ENCODE data around the gene TTC28. TPM values are rescaled to one million over a fixed set of nuclear protein-coding genes. Genes with fewer than 3 reads are reported as not detected.

Gene TTC28
- total RNA-seq, 1 donor from 2014 or later, result 48.5 TPM

DNA sequence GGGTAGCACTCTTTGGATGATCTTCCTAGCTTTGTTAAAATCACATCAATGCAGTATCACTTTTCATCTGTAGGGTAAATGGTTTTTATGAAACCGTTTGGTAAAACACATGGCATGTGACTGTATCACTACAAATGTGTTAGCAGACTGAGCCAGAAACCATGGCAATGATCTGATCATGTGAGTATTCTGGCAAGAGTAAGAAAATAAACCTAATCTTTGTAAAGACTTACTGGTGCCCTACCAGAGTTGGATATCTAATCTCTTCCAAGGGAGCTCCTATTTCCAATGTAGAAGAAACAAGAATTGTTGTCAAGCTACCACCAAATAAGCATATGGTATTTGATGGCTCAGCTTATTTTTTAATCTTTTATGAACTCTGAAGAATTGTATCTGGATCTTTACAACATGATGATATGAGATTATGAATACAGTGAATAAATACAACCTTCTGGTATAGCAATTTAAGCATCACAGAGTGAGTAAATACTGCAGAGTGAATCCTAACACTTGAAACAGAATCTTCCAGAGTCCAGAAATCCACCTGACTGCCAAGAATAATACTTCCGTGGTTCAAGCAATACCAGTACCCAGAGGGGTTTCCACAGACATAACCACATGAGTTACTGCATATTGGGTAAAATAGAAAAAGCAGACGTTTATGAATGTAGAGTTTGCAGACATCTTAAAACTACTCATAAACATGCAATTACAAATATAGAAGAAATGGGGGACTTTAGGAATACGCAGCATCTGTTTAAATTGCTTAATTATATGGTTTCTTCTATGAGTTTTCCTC lies 238.8 kb downstream of the TTC28 start:
- peak; percentile 50 for DNase-seq

DNA sequence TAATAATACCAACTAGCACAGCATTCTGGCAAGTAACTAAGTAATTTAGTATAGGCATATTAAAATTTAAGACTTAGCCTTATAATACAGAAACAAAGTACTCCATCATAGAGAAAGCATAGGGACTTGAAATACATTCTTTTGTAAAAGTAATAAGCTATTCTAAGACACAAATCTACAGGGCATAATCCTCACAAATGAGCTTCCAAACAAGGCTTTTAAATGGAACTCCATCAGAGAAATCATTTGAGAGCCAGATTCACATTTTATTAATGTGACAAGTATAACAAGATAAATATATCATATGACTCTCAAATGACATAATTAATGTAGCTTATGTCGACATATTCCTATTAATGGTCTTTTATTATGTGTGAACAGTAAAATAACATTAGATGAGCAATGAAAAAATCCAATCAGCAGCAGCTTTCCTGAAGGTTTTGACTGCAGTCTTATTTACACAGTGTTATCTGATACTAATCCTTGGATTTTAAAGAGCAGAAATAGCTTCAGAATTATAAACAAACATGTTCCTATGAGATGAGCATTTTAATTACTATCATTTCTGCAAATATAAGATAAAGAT lies 241.4 kb downstream of the TTC28 start:
- no peak for DNase-seq

DNA sequence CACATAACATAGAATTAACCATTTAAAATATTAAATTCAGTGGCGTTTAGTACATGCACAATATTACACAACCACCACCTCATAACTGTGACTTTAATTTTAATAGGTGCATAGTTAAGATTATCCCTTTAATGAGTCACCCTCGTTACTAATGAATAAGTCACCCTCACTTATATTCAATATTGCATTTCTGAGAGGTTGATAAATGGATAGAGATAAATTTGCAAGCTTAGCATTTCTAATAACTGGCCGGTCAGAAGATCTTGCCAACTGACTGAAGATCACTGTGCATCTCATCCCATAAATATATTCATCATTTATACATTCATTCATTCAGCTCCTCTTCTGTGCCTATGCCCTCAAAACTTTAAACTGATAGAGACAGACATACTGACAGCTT lies 243.7 kb downstream of the TTC28 start:
- DNase-seq, result no peak

DNA sequence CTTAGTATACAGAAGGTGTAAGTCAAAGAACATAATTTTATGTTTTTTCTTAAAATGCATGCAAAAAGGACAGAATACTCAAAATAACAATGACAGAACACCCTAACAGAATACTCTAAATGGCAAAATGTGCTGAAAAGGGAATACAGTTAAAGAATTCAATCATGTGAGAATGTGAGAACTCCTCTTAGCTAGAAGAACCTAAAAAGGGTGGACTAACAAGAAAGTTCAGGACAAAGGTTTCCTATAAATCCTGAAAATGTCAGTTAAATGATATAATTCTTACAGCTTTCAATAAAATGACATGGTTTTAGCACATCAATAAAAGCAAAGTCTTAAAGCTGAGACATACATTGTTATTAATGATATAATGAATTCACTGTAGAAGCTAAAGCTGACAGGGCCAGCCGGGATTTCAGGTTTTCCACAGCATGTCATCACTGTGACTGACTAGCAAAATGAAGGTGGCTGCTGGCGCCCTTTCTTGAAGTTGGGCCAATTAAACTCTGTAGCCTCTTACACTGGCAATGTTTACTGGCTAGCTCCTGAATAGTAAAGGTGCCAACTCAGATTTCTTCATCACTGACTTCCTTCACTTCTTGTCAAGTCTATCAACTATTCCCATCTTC lies 244.4 kb downstream of the TTC28 start:
- no peak for DNase-seq

DNA sequence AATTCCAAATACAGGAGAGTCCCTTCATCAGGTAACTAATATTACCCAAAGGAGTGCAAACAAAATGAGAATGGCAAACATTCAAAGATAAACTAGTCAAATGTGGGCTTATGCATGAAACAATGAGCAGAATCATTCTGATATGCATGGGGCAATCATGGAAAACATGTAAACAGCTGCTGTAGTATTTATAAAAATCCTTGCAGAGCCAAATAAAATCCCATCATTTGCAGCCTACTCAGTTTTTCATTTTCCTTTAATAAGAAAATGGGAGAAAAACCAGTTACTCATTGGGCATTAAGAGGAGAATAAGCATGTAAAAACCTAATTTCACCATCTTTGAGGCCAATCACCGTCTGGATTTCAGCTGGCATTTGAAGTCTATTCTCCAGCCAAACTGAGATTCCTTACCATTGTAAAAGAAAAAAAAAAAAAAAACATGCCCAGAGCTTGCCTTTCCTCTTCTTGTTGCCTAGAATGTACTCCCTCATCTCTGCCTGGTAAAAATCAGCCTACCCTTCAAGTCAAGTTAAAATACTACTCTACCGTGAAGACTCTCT lies 249.1 kb downstream of the TTC28 start:
- peak; percentile 20 for DNase-seq

DNA sequence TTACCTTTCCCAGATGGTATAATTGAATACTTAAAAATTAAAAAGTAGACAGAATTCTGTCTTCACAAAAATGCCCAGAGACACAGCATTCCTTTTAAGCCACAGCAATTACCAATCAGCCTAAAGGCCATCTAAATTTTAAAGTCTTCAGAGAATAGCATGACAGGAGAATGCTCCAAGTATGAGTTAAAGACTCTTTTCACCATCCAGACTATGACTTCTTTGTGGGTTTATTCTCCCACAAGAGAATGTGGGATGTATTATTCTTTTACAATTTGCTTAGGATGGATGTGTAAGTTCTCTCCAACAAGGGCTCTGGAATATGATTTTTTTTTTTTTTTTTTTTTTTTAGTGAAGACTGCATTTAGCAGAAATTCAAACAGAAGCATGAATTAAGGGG lies 249.9 kb downstream of the TTC28 start:
- no peak for DNase-seq

DNA sequence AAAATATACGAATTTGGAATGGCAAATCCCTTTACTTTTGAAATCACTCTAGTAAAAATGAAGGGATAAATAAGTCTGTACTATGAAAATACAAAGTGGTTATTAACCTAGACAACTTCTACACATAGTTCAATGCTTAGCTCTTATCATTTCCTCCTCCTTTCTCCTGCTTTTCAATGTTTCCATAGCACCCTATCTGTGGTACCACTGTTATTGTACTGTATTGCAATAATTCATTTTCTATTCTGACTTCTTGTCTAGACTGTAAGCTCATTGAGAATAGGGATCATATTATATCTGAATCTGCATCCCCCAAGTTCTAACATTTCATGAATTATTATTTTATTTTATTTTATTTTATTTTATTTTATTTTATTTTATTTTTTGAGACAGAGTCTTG lies 251.4 kb downstream of the TTC28 start:
- DNase-seq, result no peak

DNA sequence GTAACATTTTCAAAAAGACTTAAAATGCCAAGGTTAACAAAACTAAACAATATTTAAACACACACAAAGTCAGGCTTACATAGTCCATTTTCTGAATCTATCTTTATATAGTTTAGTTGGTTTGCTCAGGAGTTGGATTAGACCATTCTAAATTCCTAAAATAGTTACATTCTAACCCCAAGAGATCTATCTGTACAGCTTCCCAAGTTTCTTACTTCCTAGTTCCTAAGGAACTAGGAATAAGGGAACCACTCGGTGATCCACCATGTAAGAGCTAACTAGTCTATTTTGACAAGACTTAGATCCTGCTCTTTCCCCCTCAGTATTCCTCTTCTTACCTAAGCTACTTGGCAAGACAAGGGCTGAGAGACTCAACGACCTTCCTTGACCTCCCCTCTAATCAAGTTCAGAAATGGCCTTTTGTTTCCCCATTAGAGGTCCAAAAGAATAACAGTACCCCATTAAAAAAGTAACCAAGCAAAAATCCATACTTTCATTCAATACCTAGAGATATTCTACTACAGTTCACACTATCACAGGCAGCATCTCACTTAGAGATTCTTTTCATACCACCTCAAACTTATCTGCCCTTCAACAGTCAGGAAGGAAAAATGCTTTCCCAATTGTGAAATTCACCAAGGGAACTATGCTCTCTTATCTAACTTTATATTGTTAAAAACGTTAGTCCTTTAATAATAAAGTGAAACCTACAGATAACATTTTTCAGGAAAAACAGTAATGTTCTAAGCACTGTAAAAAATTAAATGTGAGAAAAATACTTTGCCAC lies 253.1 kb downstream of the TTC28 start:
- DNase-seq, result no peak

DNA sequence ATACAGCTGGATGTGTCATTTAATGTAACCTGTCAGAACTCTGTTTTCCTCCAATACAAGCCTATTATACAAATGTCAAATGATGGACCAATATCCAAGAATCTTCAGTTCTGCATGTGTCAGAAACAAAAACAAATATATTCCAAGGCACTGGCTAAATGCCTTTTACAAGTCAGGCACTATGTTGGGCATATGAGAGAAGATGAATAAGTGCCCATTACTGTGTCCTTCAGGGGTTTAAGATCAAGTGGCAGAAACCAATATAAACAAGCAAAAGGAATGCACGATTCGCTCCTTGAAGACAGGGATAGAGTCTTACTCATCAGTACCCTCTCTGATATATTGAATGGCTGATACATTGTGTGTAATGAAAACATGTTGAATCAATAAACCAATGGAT lies 254.4 kb downstream of the TTC28 start:
- DNase-seq, result no peak

DNA sequence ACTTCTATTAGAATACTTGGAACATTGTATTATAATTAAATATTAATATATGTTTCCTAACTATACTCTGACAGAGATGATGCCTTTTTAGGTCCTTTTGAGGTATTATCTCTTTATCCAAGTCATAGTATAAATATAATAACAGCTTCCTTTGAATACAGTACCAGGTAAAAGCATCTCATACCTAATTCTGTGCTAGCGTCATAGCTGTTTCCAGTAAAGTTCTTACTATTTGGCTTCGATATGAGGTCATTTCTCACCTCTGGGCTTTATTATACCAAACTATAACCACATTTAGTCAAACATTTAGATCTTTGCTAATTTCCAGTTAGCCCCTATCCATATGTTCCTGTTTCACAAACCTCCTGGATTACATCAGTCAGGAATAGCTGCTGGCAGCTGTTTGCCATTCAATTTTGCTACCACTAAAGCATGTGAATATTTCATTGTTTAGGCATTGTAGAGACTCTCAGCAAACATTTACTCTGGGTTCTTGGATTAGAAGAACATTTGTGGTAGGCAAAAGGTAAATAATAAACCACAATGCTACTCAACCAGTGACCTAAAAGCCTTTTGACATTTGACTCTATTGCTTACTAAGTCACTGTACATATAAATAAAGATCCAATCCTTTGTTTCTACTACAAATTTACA lies 255.1 kb downstream of the TTC28 start:
- peak; percentile 44 for DNase-seq

DNA sequence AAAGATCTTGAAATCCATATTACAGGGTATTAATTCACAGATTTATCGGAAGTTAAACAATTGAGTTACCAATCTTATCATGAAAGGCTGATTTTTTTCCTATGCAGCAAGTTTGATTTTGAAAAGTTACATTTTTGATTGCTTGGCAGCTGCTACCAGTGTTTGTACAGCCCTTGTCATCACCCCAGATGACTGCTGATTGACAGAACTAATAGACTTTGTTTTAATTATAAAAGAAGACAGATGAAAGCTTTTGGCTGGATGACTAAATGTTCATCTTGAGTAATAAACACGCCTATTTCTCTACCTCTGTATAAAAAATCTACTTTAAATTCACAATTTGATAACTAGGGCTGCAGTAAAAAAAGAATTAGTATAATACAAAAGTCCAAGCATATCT lies 259.7 kb downstream of the TTC28 start:
- no peak for DNase-seq

DNA sequence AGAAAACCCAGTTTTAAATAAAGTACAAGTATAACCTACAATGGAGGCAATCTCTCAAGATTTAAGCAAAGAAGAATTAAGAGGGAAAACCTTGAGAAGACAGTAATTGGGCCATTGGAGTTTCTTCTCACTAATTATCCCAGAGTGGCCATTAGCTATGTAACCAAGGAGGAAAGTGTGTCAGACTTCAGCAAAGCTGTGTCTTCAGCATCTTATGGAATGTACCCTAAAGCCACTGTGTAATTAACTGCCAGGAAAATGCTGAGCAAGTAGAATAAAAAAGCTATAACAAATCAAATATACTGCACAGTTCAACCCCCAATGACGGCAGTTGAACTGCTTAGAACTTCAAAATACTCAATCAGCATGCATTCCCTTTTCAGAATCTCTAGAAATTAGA lies 261.6 kb downstream of the TTC28 start:
- DNase-seq, result no peak

DNA sequence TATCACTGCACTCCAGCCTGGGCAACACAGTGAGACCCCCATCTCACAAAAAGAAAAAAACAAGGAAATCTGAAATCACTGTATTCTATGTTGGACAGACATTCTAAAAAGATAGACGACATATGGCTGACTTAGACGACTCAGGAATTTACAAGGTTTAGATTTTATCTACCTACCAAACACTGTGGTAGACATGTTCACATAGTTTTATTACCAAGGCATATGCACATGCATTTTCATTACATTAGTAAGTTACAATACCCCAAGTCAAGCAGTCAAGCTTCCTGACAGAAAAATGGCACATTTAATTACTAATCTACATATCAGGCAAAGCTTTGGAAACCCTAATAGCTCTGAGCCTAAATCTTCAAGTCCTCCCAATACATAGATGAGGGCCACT lies 262.2 kb downstream of the TTC28 start:
- no peak for DNase-seq

DNA sequence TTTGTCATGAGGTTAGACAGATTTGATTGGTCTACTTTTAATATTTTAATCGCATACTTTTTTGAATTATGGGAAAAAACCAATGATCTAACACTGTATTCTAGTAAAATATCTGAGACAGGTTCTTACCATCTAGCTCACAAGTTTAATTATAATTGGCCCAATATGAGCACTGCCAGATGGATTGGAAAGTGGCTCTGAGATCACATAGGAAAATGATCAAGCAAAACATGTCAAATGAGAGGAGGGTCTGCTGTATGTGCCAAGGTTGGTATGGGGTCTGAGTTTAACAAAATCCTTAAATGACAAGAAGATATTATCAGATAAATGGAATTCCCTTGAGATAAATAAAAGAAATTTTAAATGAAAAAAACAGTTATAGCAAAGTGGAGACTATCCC lies 264.7 kb downstream of the TTC28 start:
- no peak for DNase-seq

DNA sequence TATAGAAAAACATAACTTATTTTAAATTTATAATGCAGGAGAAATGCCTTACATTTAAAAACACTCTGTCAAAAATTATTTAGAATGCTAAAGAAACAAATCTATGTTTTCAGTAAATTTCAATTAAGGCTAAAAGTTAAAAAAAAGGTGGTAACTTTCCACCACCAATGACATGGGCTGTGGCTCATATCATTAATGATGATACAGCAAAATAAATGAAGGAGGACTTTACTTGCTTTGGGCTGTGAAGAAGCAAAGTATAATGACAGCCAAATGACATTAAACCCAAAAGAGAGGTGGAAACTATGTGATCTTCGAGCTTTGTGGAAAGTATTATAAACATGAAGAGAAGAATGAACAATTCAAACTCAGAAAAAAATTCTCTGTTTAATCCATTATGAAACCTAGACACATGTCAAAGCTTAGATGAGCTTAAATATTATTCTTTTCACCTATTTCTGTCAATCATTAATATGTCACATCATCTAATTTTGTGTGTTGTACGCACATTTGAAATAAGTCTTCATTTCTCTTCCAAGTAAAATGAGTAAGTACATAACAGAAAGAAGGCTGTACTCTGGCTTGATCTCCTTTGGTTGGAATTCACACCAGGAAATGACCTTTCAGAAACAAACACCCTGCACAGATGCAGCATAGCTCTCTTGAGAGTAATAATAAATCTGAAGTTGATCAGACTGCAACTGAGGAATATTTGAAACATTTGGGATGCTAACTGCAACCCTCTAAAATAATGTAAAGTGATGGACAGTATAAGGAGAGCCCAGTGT lies 265.8 kb downstream of the TTC28 start:
- DNase-seq, result no peak

DNA sequence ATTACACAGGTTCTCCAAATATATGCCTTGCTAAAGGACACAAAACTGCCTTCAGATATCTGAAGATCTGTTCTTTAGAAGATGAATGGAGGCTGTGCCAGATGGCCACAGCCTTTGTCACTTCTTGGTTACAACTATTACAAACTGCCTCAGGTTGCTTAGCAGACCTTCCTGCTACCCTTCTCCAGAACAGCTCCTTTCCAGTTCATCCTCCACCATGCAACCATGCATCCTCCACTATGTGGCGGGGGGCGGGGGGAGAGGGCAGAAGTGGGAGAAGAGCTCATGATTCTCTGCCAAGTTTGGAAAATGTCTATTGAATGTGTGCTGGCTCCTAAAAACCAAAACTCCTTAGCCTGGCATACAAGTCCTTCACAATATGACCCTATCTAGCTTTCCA lies 267.5 kb downstream of the TTC28 start:
- DNase-seq, result no peak

DNA sequence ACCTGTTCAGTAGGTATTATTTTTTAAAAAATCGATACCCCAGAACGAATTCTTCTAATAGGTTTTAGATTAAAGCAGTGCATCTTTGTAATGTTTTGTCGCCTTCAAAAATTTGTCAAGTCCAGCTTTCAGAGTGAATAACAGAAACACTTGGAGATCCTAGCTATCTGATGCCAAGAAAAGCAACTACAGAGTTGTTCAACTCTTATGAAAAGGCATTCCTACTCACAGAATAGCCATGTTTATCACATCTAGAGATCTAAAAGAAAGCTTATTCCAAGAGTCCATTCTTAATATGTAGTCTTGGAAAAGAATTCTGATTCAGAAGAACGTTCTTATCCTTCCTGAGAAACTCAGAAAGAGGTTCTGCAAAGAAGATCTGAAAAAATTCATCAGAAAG lies 268.5 kb downstream of the TTC28 start:
- DNase-seq, result no peak

DNA sequence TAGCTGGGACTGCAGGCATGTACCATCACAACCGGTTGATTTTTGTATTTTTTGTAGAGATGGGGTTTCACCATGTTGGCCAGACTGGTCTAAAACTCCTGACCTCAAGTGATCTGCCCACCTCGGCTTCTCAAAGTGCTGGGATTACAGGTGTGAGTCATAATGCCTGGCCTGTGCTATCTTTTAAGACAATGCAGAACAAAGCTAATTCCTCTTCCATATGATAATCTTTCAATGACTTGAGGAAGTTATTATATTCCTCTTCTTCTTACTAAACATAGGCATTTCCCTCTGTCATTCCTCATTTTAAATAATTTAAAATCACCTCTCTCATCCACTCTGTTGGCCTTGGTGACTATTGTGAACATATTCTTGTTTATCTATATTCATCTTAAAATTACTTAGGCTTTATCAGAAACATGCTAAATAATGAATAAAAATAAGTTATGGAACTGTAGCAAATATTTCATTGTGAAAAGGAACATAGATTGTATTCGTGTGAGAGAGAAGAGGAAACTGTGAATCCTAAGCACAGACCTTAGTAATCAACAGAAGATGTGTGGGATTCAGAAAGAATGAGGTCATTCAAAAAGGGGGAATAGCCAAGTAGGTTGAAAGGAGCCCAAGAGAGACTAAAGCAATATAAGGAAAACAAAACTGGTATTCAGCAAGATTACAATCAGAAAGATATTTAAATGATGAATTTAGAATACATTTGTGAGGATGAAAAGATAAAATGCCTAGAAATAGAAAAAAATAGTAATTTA lies 269.4 kb downstream of the TTC28 start:
- peak; percentile 31 for DNase-seq

DNA sequence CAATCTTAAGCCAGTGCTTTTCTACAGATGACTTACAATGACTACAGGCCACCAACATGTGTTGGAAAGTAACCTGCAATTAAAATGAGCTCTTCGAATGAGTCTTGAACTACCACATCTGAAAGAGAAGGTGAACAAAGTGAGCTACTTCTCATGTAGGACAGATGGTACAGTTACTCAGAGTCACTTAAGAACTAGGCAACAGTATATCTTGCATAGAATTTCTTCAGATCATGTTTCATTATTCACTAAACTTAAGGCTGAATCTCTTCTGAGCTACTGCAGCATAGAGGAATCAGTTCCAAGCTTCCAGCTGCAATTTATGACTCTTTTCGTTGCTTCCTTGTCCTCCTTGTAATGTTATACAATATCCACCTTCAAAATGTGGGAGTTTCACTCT lies 270.9 kb downstream of the TTC28 start:
- DNase-seq, result peak; percentile 40

DNA sequence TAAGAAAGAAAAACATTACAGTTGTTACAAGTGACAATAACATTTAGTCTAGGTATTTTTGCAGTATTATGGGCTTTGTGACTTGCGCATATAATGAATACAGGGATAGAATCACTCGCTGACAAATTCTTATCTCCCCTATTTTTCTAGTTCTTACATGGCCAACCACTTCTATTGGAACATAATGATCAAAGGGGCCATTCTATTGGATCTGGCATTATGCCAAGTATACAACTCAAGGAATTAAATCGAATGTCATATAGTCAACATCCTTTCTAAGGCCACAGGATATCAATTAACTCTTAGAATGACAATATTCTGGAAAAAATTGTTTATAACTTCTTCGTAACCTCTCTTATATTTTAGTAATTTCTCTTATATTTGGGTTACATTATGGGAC lies 272.0 kb downstream of the TTC28 start:
- DNase-seq, result no peak

Data from tongue (tissue), 2 donors.